ENCODE measurements around the gene WFIKKN1. TPM values are rescaled to one million over a fixed set of nuclear protein-coding genes. Genes with fewer than 3 reads are reported as not detected.

WFIKKN1 gene
- total and polyA plus RNA-seq, 12 donors, result 0.11 to 0.95 (median 0.32) TPM

DNA sequence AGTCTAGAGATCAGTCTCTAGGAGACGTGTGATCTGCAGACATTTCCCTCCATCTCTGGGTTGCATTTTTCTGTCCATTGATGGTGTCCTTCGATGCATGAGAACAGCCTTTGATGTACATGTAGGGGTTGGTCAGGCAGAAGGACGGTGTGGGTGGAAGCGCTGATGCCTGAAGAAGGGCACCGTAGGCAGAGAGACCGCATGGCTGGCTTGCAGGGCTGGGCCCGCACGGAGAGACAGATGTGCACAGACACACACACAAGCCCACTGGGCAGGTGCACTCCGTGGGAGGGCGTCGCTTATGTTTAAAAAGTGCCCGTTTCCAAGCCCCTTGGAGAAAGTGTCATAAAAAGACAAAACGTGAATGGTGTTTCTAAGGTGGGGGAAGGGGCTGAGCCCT, 15.7 kb upstream of the WFIKKN1 start:
- Histone ChIP-seq H3K4me1 (peaks cover 0 to 6% (median 0%) of the 10 kb centered on the region in 9 donors), H3K9me3 (no peaks in the 10 kb centered on the region), H3K36me3 (peaks cover 0 to 14% (median 0%) of the 10 kb centered on the region in 9 donors), H3K27me3 (no peaks in the 10 kb centered on the region), H3K27ac (no peak overlapping the region), H3K4me3 (no peak overlapping the region)
- TF ChIP-seq CTCF (IDR thresholded peaks at IDR 0.05), result no peak
- intact Hi-C loops (cut with DNase I), result no loop called here
- ATAC-seq (no peak), DNase-seq (no peak)
- WGBS, 2 donors, result 96% methylated on average over 13 of the region's 13 CpGs

GRCh38 chr16:616733-617586, 13.8 kb upstream of the WFIKKN1 start:
- Histone ChIP-seq H3K27me3 (no peaks in the 10 kb centered on the region), H3K36me3 (peaks cover 0 to 14% (median 0%) of the 10 kb centered on the region in 9 donors), H3K4me1 (no peaks in the 10 kb centered on the region), H3K4me3 (no peak overlapping the region), H3K9me3 (no peaks in the 10 kb centered on the region), H3K27ac (no peak overlapping the region)
- DNase-seq (no peak), ATAC-seq (peak in 2 of 8 donors; percentile 47 to 58)
- TF ChIP-seq CTCF (IDR thresholded peaks at IDR 0.05), result no peak
- intact Hi-C loops (cut with DNase I), result no loop called here
- 93 to 95% methylated on average over 39 of the region's 39 CpGs for WGBS, 2 donors

DNA sequence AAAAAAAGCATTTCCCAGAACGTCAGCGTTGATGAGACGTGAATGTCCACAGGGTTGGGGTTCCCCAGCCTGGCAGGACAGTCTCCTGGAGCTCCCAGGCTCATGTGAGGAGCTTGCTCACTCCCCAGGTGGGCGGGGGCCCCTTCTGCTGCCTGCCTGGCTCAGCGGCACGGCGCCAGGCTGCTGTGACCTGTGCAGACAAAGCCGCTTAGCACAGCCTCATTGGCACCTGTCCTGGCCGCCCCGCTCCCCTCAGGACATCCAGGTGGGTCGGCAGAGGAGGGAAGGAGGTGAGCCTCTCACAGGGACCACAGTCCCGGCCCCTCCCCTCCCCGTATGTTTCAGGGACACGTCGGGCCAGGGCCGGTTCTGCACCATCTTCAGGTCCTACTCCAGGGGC, 12.9 kb upstream of the WFIKKN1 start:
- Histone ChIP-seq H3K36me3 (peaks cover 0 to 14% (median 0%) of the 10 kb centered on the region in 9 donors), H3K4me1 (no peaks in the 10 kb centered on the region), H3K27ac (no peak overlapping the region), H3K9me3 (no peaks in the 10 kb centered on the region), H3K27me3 (no peaks in the 10 kb centered on the region), H3K4me3 (no peak overlapping the region)
- WGBS, 2 donors, result 92 to 93% methylated on average over 16 of the region's 16 CpGs
- ATAC-seq (no peak), DNase-seq (no peak)
- TF ChIP-seq CTCF (IDR thresholded peaks at IDR 0.05), result no peak
- intact Hi-C loops (cut with DNase I), result no loop called here

DNA sequence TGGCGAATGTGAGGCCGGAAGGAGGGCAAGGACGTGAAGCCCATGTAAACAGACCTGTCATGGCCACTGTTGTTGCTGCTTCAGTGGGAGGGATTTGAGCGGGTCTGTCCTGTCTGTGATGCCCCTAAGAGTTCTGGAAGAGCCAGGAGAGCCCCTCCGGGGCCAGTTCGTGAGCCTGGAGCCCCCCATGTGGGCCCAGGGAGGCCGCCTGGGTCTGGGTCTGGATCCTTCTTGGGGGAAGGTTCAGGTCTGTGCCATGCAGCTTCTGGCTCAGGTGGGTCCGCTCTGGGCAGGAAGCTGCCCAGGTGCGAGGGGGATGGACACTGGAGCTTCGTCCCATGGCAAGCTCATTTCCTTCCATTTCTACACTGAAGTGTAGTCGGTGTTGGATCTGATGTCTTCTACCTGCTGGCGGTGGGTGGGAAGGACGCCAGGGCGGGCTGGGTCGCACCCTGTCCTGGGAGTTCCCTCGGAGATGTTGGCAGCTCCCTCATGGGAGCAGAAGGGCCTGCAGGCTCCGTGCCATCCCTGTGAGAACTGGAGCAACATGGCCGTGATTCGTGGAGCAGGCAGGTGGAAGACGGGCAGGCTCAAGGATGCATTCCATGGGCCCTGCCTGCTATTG, 11.2 kb upstream of the WFIKKN1 start:
- ATAC-seq (no peak), DNase-seq (no peak)
- Histone ChIP-seq H3K4me1 (no peaks in the 10 kb centered on the region), H3K4me3 (no peak overlapping the region), H3K9me3 (no peaks in the 10 kb centered on the region), H3K27me3 (no peaks in the 10 kb centered on the region), H3K36me3 (peaks cover 0 to 14% (median 0%) of the 10 kb centered on the region in 9 donors), H3K27ac (no peak overlapping the region)
- TF ChIP-seq CTCF (IDR thresholded peaks at IDR 0.05), result no peak
- 92 to 93% methylated on average over 20 of the region's 20 CpGs for WGBS, 2 donors
- intact Hi-C loops (cut with DNase I), result no loop called here
